NB4 (cell line): Measurements from ENCODE around the gene GOLGA1.

Source experiments
- CTCF ChIP-seq: IDR thresholded peaks from one replicate; pipeline ENCODE4 v1.5.1; 2012; ENCODE audit warnings: low read depth, low read length
- MYC ChIP-seq: IDR thresholded peaks from 2 replicates; pipeline ENCODE4 v1.6.1; 2011; ENCODE audit warnings: low read depth, low read length

DNA sequence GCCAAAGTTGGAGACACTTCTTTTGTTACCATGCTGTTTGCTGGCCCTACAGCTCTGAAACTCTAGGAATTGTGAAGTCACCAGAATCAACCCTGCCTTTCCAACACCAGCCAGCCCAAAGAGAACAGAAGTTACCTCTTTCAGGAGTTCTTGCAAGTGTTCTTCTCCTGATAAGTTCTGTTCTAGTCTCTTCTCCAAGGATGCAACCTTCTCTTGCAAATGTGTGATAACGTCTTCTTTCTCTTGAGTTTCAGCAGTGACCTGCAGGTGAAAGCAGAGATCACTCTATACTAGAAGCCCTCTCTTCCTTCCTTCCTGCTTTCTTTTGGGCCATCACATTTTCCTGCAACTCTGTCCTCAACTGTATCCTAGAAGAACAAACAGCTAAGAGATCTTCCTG, 29.1 kb downstream of the GOLGA1 start:
- no peak for TF ChIP-seq CTCF
- no peak for TF ChIP-seq MYC
